Immature natural killer cell (primary cell): ENCODE measurements around the gene FBLIM1. TPM values are rescaled to one million over a fixed set of nuclear protein-coding genes. Genes with fewer than 3 reads are reported as not detected.

Source experiments
- DNase-seq, 3 donors: peaks; one replicate each; pipeline ENCODE4 v3.0.0; 2022; ENCODE audit warnings: mixed read lengths in 1 of 3
- H3K27ac Mint-ChIP-seq, 6 donors: one replicate each; pipeline ENCODE4 v1.8.0; 2020; ENCODE audit warnings: mixed read lengths in 6 of 6, mild to moderate bottlenecking in 5 of 6, inconsistent platforms in 4 of 6, moderate library complexity in 3 of 6
- H3K27me3 Mint-ChIP-seq, 3 donors: one replicate each; pipeline ENCODE4 v1.8.0; 2020 to 2021; ENCODE audit warnings: low read depth in 3 of 3, mild to moderate bottlenecking in 3 of 3, mixed read lengths in 3 of 3, moderate library complexity in 3 of 3, inconsistent platforms in 1 of 3
- H3K36me3 Mint-ChIP-seq, 3 donors: one replicate each; pipeline ENCODE4 v1.8.0; 2020; ENCODE audit warnings: mixed read lengths in 3 of 3, inconsistent platforms in 2 of 3, mild to moderate bottlenecking in 2 of 3
- H3K4me1 Mint-ChIP-seq, 2 donors: one replicate each; pipeline ENCODE4 v1.8.0; 2020; ENCODE audit warnings: inconsistent platforms in 2 of 2, mild to moderate bottlenecking in 2 of 2, mixed read lengths in 2 of 2, moderate library complexity in 1 of 2
- H3K4me3 Mint-ChIP-seq, 5 donors: one replicate each; pipeline ENCODE4 v1.8.0; 2020; ENCODE audit warnings: mild to moderate bottlenecking in 5 of 5, mixed read lengths in 5 of 5, inconsistent platforms in 3 of 5, moderate library complexity in 3 of 5
- H3K9me3 Mint-ChIP-seq, 6 donors: one replicate each; pipeline ENCODE4 v1.8.0; 2020; ENCODE audit warnings: mild to moderate bottlenecking in 6 of 6, mixed read lengths in 6 of 6, inconsistent platforms in 4 of 6, moderate library complexity in 3 of 6
- polyA plus RNA-seq, 3 donors: library from polyadenylated mRNA; unstranded; fragments of 300-500 nt; fragmentation: Illumina TruSeq; gene quantifications; one replicate each; pipeline ENCODE4 v1.2.3, GENCODE V29; 2021

FBLIM1 gene
- polyA plus RNA-seq, 3 donors from 2014 or later = not detected

DNA sequence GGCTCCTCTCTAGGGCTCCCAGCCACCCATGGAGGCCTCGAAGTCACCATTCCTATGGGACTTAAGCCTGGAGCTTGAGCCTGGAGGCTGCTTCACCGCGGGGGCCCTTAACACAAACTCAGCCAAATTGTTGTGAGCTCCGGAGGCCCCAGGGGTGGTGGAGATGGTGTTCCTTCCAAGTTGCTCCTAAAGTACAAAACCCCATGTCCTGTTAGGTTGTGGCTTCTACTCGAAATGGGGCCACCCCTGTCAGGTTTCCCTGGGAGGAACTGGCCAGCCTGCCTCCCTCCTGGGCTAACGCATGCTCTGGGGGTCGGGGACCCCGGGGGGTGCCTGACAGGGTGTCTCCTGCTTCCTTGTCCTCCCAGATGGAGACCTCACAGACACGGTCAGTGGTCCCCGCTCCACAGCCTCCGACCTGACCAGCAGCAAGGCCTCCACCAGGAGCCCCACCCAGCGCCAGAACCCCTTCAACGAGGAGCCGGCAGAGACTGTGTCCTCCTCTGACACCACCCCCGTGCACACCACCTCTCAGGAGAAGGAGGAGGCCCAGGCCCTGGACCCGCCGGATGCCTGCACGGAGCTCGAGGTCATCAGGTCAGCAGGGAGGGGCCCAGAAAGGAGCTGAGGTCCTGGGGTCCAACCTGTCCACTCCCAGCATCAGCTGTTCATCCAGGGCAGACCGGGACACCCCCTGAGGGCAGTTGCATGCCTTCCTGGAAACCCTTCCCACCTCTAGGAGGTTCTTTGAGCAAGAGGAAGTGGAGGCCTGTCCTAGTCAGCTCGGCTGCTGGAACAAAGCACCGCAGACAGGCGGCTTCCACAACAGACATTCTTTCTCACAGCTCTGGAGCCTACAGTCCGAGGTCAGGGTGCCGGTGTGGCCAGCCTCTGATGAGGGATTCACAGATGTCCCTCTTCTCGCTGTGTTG lies 33.4 kb upstream of the FBLIM1 start:
- no peak overlapping the region for H3K27ac Mint-ChIP-seq
- H3K4me3 Mint-ChIP-seq = no peak overlapping the region
- H3K4me1 Mint-ChIP-seq = no peaks in the 10 kb centered on the region
- no peaks in the 10 kb centered on the region for H3K9me3 Mint-ChIP-seq
- H3K36me3 Mint-ChIP-seq = peaks cover 0 to 16% (median 4%) of the 10 kb centered on the region in 3 donors
- DNase-seq = no peak
- peaks cover 0 to 4% (median 3%) of the 10 kb centered on the region in 3 donors for H3K27me3 Mint-ChIP-seq

DNA sequence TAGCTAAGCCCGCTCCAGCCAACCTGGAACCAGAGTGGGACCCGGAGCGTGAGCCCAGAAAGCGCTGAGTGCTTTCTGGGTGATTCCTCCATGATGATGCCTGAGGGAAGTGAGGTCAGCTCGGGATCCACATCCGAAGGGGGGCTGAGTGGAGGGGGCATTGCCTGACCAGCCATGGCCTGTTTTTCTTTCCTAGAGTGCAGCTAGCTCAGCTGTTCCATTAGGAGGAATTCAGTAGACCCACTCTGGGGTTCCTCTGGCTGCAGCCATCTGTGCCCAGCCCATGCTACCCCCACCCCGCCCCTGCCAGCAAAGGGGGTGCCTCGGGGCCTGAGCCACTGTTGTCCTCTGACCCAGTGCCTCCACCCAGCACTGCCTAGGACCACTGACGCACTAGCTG lies 32.1 kb upstream of the FBLIM1 start:
- H3K36me3 Mint-ChIP-seq = peaks cover 0 to 16% (median 4%) of the 10 kb centered on the region in 3 donors
- no peaks in the 10 kb centered on the region for H3K4me1 Mint-ChIP-seq
- DNase-seq = no peak
- H3K27me3 Mint-ChIP-seq = peaks cover 0 to 6% (median 3%) of the 10 kb centered on the region in 3 donors
- H3K9me3 Mint-ChIP-seq = no peaks in the 10 kb centered on the region
- H3K27ac Mint-ChIP-seq = no peak overlapping the region
- H3K4me3 Mint-ChIP-seq = no peak overlapping the region

DNA sequence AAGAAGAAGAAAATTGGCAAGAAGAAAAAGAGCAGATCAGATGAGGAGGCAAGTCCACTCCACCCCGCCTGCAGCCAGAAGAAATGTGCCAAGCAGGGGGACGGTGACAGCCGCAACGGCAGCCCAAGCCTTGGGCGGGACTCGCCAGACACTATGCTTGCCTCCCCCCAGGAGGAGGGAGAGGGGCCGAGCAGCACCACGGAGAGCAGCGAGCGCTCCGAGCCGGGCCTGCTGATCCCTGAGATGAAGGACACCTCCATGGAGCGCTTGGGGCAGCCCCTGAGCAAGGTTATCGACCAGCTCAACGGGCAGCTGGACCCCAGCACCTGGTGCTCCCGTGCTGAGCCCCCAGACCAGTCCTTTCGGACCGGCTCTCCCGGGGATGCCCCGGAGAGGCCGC lies 31.6 kb upstream of the FBLIM1 start:
- H3K9me3 Mint-ChIP-seq = no peaks in the 10 kb centered on the region
- H3K27ac Mint-ChIP-seq = no peak overlapping the region
- H3K36me3 Mint-ChIP-seq = peaks cover 0 to 16% (median 4%) of the 10 kb centered on the region in 3 donors
- no peak for DNase-seq
- H3K27me3 Mint-ChIP-seq = peaks cover 0 to 6% (median 3%) of the 10 kb centered on the region in 3 donors
- H3K4me1 Mint-ChIP-seq = no peaks in the 10 kb centered on the region
- no peak overlapping the region for H3K4me3 Mint-ChIP-seq

GRCh38 chr1:15727424-15727823 lies 31.2 kb upstream of the FBLIM1 start:
- Mint-ChIP-seq H3K27me3 (peaks cover 0 to 6% (median 3%) of the 10 kb centered on the region in 3 donors), H3K27ac (no peak overlapping the region), H3K36me3 (peaks cover 0 to 15% (median 4%) of the 10 kb centered on the region in 3 donors), H3K4me1 (no peaks in the 10 kb centered on the region), H3K4me3 (no peak overlapping the region), H3K9me3 (no peaks in the 10 kb centered on the region)
- DNase-seq = no peak

DNA sequence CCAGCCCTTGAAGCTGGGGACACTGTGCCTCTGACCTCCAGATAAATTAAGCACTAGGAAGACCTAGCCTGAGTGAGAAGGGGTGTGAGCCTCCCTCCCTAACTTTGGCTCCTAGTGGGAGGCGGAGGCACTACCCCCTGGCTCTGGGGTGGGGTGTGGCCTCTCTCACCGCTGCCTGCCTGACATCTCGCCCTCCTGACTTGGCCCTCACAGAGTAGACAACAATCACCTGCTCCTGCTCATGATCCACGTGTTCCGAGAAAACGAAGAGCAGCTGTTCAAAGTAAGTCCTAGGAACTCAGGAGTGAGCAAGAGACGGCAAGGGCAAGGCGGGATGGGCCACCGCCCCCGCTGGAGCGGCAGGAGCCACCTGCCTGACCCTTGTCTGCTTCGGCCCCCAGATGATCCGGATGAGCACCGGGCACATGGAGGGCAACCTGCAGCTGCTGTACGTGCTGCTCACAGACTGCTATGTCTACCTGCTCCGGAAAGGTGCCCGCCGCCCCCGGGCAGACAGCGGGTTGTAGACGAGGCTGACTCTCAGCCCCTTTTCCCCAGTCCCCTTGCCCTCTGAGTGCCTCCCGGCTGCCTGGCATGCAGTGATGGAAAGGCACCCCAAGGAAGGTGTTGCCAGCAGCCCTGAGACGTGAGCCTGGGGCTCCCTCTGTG lies 30.6 kb upstream of the FBLIM1 start:
- Mint-ChIP-seq H3K27me3 (peaks cover 0 to 5% (median 0%) of the 10 kb centered on the region in 3 donors), H3K36me3 (peaks cover 0 to 9% (median 0%) of the 10 kb centered on the region in 3 donors), H3K27ac (no peak overlapping the region), H3K4me1 (no peaks in the 10 kb centered on the region), H3K4me3 (no peak overlapping the region), H3K9me3 (no peaks in the 10 kb centered on the region)
- DNase-seq = no peak

DNA sequence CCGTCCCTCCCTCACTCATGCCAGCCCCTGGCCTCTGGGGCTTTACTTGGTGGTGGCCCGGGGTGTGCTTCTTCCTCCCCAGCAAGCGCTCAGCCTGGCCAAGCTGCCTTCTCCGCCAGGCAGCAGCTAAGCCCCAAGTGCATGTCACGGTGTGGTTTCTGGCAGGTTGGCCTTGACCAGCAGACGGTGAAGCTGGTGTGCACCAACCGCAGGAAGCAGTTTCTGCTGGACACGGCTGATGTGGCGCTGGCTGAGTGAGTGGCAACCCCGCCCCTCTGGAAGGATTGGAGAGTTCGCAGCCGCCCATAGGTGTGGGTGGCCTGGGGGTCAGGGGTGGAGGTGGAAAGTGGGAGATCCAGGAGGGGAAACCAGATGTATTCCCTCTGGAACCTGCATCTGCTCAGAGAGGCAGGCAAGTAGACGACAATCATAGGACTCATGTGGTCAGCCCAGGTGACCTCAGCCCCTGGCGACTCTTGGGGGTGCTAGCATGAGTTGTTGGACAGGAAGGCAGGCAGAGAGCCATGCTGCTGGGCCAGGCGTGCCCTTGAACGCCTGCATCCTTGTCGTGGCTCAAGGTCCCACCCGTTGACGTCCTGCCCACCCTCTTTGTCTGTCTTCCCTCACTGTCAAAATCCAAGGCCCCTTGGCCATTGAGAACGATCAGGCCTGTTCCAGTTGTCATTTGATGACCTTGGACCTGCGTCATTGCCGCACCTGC lies 29.5 kb upstream of the FBLIM1 start:
- no peak for DNase-seq
- Mint-ChIP-seq H3K4me3 (no peak overlapping the region), H3K27ac (no peak overlapping the region), H3K4me1 (no peaks in the 10 kb centered on the region), H3K36me3 (peaks cover 0 to 12% (median 0%) of the 10 kb centered on the region in 3 donors), H3K27me3 (peaks cover 0 to 4% (median 0%) of the 10 kb centered on the region in 3 donors), H3K9me3 (no peaks in the 10 kb centered on the region)

- no peaks in the 10 kb centered on the region for H3K4me1 Mint-ChIP-seq
- H3K9me3 Mint-ChIP-seq = no peaks in the 10 kb centered on the region
Observed at GRCh38 chr1:15730423-15730822, 28.2 kb upstream of the FBLIM1 start.

GRCh38 chr1:15730936-15731335 lies 27.7 kb upstream of the FBLIM1 start:
- Mint-ChIP-seq H3K4me1 (no peaks in the 10 kb centered on the region), H3K27ac (no peak overlapping the region), H3K9me3 (no peaks in the 10 kb centered on the region)

More at GRCh38 chr1:15730423-15730822, 28.2 kb upstream of the FBLIM1 start:
- H3K36me3 Mint-ChIP-seq = peaks cover 0 to 12% (median 0%) of the 10 kb centered on the region in 3 donors
- DNase-seq = no peak
- H3K27me3 Mint-ChIP-seq = peaks cover 0 to 4% (median 0%) of the 10 kb centered on the region in 3 donors
- no peak overlapping the region for H3K4me3 Mint-ChIP-seq
- no peak overlapping the region for H3K27ac Mint-ChIP-seq

DNA sequence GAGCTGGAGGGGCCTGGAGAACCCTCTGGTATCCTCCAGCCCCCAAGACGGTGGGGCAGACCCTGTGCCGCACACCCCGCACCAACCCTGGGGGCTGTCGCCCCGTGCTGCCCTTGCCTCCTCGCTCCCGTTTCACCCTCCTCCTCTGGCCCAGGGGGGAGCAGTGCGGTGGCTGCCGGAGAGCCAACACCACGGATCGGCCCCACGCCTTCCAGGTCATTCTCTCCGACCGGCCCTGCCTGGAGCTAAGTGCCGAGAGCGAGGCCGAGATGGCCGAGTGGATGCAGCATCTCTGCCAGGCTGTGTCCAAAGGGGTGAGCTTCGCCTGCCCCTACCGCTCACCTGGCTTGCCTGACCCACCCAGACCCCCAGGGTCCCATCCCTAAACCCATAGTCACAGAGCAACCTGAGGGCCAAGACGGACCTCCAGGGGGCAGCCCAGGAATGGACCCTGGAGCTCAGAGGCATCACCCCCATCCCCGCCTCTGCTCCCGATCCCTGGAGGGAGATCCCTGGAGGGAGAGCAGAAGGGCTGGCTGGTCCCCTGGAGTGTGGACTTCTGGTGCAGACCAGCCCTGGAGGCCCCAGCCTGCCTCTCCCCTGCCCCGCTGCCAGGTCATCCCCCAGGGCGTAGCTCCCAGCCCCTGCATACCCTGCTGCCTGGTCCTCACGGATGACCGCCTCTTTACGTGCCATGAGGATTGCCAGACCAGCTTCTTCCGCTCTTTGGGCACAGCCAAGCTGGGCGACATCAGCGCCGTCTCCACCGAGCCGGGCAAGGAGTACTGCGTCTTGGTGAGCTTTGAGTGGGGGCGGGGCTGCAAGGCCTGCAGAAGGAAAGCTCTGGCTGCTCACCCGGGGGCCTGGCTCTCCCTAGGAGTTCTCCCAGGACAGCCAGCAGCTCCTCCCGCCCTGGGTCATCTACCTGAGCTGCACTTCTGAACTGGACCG lies 26.6 kb upstream of the FBLIM1 start:
- Mint-ChIP-seq H3K9me3 (no peaks in the 10 kb centered on the region), H3K27me3 (peaks cover 0 to 4% (median 0%) of the 10 kb centered on the region in 3 donors), H3K27ac (no peak overlapping the region), H3K36me3 (peaks cover 0 to 4% (median 0%) of the 10 kb centered on the region in 3 donors), H3K4me3 (no peak overlapping the region), H3K4me1 (no peaks in the 10 kb centered on the region)
- DNase-seq = no peak

More at GRCh38 chr1:15730936-15731335, 27.7 kb upstream of the FBLIM1 start:
- H3K36me3 Mint-ChIP-seq = peaks cover 0 to 10% (median 0%) of the 10 kb centered on the region in 3 donors
- no peak for DNase-seq
- no peak overlapping the region for H3K4me3 Mint-ChIP-seq
- peaks cover 0 to 4% (median 0%) of the 10 kb centered on the region in 3 donors for H3K27me3 Mint-ChIP-seq

DNA sequence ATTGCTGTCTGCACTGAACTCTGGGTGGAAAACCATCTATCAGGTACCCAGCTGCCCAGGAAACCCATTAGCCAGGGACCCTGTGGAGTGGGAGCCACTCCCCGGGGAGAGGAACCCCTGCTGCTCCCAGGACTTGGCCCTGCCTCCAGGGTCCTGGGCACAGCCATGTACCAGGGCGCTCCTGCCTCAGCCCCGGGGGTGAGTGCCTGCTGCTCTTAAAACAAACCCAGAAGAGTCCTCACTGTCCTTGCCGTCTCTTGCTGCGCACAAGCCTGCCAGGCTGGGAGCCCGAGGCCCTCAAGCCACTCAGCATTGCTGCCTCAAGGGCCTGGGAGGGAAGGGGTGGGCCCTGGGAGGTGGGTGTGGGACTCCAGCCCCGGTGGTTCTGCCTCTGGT lies 25.9 kb upstream of the FBLIM1 start:
- no peak overlapping the region for H3K27ac Mint-ChIP-seq
- H3K36me3 Mint-ChIP-seq = peaks cover 0 to 4% (median 0%) of the 10 kb centered on the region in 3 donors
- peaks cover 0 to 4% (median 0%) of the 10 kb centered on the region in 3 donors for H3K27me3 Mint-ChIP-seq
- H3K4me1 Mint-ChIP-seq = no peaks in the 10 kb centered on the region
- no peaks in the 10 kb centered on the region for H3K9me3 Mint-ChIP-seq
- DNase-seq = no peak
- no peak overlapping the region for H3K4me3 Mint-ChIP-seq

DNA sequence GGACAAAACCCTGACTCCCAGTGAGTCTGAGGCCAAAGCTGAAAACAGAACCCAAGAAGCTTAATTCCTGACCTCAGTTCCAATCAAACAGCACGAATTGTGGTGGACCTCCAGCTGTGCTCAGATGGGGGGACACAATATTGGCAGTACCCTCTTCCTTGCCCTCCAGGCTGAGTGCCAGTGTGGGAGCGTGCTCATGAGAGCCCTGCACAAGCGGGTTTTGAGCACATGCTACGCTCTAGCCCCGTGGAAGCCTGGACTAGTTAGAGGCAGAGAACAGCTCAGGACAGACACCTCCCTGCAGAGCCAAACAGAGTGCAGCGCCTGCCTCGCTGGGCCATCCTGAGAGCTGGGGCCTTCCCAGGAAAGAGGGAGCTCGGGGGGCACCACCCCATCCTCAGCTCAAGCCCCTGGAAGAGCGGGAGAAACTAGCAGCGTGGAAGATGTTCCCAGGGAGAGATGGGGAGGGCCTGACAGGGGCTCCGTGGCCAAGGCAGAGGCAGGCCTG lies 25.3 kb upstream of the FBLIM1 start:
- no peak overlapping the region for H3K27ac Mint-ChIP-seq
- H3K4me3 Mint-ChIP-seq = no peak overlapping the region
- peaks cover 0 to 4% (median 0%) of the 10 kb centered on the region in 3 donors for H3K27me3 Mint-ChIP-seq
- DNase-seq = no peak
- H3K9me3 Mint-ChIP-seq = no peaks in the 10 kb centered on the region
- H3K4me1 Mint-ChIP-seq = no peaks in the 10 kb centered on the region
- peaks cover 0 to 4% (median 0%) of the 10 kb centered on the region in 3 donors for H3K36me3 Mint-ChIP-seq

- H3K36me3 Mint-ChIP-seq = peaks cover 0 to 4% (median 0%) of the 10 kb centered on the region in 3 donors
- DNase-seq = no peak
- H3K4me3 Mint-ChIP-seq = no peak overlapping the region
- H3K4me1 Mint-ChIP-seq = no peaks in the 10 kb centered on the region
- H3K27ac Mint-ChIP-seq = no peak overlapping the region
- H3K9me3 Mint-ChIP-seq = no peaks in the 10 kb centered on the region
- peaks cover 0 to 4% (median 0%) of the 10 kb centered on the region in 3 donors for H3K27me3 Mint-ChIP-seq
Observed at GRCh38 chr1:15733726-15734226, 24.8 kb upstream of the FBLIM1 start.
